ENCODE measurements around the gene ROS1. TPM values are rescaled to one million over a fixed set of nuclear protein-coding genes. Genes with fewer than 3 reads are reported as not detected.
"Not testable (repeated sequence)": the region's sequence is repeated elsewhere in the genome, so short reads cannot be mapped to it uniquely, and the experiment has no call there.

The ROS1 gene
- total RNA-seq, 2 donors from 2014 or later: 0.99 to 1.9 TPM

DNA sequence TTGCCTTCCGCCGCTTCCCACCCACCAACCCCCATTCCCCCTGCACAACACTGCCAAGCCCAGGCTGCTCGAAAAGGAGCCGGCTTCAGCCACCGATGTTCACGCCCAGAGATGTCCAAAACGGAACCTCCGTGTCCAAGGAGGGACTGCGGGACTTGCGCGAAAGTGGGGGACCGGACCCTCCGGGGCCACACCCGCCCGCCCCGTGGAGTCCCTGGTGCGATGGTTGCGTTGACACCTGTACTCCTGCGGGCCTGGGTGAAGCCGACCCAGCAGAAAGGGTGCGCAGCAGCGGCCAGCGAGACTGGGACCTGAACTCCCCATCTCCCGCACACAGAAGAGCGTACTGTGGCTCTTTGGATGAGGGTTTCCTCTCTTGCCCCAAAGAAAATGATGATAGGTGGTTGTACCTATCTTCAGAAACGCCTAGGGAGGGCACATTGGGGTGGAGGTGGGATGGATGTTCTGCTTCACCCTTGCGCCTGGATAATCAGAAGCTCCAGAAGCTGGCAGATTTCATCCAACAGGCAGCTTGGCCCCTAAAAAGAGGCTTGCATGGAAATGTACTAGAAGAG, 162.3 kb downstream of the ROS1 start:
- H3K36me3 ChIP-seq: no peaks in the 10 kb centered on the region
- no peaks in the 10 kb centered on the region for H3K9me3 ChIP-seq
- H3K27me3 ChIP-seq: peaks cover 68% of the 10 kb centered on the region
- no peaks in the 10 kb centered on the region for H3K4me1 ChIP-seq
- no peak overlapping the region for H3K4me3 ChIP-seq
- H3K9ac ChIP-seq (ENCODE audit: low read depth in 2 of 2, low read length in 2 of 2): no peak overlapping the region
- intact Hi-C loops (cut with DNase I): no loop called here
- no peak overlapping the region for H3K27ac ChIP-seq
- DNase-seq: no peak
- TF ChIP-seq, protein P1, sequence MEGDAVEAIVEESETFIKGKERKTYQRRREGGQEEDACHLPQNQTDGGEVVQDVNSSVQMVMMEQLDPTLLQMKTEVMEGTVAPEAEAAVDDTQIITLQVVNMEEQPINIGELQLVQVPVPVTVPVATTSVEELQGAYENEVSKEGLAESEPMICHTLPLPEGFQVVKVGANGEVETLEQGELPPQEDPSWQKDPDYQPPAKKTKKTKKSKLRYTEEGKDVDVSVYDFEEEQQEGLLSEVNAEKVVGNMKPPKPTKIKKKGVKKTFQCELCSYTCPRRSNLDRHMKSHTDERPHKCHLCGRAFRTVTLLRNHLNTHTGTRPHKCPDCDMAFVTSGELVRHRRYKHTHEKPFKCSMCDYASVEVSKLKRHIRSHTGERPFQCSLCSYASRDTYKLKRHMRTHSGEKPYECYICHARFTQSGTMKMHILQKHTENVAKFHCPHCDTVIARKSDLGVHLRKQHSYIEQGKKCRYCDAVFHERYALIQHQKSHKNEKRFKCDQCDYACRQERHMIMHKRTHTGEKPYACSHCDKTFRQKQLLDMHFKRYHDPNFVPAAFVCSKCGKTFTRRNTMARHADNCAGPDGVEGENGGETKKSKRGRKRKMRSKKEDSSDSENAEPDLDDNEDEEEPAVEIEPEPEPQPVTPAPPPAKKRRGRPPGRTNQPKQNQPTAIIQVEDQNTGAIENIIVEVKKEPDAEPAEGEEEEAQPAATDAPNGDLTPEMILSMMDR (IDR thresholded peaks at IDR 0.05): no peak

DNA sequence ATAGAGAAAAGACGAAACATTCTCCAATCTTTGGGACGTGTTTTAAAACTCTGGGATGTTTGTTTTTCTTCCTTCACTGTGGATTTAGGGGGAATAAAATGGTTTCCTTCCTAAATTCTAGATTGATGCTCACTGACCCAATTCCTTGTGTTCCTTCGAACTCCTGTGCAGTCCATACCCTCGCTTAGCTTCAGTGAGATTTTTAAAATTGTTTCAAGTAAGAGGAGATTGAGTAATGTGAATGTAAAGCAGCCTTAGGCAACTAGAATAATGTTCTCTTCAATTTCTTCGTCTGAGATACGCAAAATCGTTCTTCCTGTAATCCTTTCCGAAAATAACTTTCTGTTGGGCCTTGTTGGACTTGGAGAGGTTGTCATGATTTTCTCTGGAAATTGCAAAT, 162.9 kb downstream of the ROS1 start:
- intact Hi-C loops (cut with DNase I): no loop called here
- Histone ChIP-seq H3K9ac (ENCODE audit: low read depth in 2 of 2, low read length in 2 of 2) (no peak overlapping the region), H3K4me1 (no peaks in the 10 kb centered on the region), H3K27me3 (peaks cover 61% of the 10 kb centered on the region), H3K36me3 (no peaks in the 10 kb centered on the region), H3K9me3 (no peaks in the 10 kb centered on the region), H3K4me3 (no peak overlapping the region), H3K27ac (no peak overlapping the region)
- no peak for DNase-seq
- TF ChIP-seq, protein P1 (IDR thresholded peaks at IDR 0.05): no peak

DNA sequence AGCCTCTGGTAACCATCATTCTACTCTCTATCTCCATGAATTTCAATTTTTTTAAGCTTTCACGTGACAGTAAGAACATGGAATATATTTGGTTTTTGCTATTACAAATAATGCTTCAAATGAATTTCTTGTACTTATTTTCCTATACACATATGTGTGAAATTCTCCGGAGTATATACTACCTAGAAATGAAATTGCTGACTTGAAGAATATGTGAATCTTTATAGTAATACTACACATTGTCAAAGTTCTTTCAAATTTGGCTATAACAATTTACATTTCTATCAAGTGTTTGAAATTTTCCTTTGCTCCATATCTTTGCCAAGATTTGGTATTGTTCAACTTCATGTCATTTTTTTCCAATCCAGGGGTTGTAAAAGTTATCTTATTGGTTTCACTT, 172.0 kb downstream of the ROS1 start:
- intact Hi-C loops (cut with DNase I): no loop called here

DNA sequence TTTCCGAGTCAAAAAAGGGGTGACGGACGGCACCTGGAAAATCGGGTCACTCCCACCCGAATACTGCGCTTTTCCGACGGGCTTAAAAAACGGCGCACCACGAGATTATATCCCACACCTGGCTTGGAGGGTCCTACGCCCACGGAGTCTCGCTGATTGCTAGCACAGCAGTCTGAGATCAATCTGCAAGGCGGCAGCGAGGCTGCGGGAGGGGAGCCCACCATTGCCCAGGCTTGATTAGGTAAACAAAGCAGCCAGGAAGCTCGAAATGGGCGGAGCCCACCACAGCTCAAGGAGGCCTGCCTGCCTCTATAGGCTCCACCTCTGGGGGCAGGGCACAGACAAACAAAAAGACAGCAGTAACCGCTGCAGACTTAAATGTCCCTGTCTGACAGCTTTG, 180.8 kb downstream of the ROS1 start:
- intact Hi-C loops (cut with DNase I); H3K27ac ChIP-seq; H3K4me3 ChIP-seq: not testable (repeated sequence)

More for the DNA sequence above, 172.0 kb downstream of the ROS1 start:
- Histone ChIP-seq H3K27ac (no peak overlapping the region), H3K9me3 (no peaks in the 10 kb centered on the region), H3K4me1 (no peaks in the 10 kb centered on the region), H3K9ac (ENCODE audit: low read depth in 2 of 2, low read length in 2 of 2) (no peak overlapping the region), H3K36me3 (no peaks in the 10 kb centered on the region), H3K27me3 (no peaks in the 10 kb centered on the region), H3K4me3 (no peak overlapping the region)
- DNase-seq: no peak
- TF ChIP-seq, protein P1 (IDR thresholded peaks at IDR 0.05): no peak

DNA sequence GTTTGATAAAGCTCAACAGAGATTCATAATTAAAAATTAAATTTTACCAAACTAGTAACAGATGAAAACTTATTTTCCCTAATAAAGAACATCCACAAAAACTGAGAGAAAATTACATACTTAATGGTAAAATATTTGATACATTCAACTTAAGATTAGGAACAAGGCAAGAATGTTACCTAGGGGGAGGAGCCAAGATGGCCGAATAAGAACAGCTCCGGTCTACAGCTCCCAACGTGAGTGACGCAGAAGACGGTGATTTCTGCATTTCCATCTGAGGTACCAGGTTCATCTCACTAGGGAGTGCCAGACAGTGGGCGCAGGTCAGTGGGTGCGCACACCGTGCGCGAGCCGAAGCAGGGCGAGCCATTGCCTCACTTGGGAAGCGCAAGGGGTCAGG, 181.2 kb downstream of the ROS1 start:
- intact Hi-C loops (cut with DNase I); H3K4me1 ChIP-seq; H3K9me3 ChIP-seq: not testable (repeated sequence)

More for the DNA sequence above, 180.8 kb downstream of the ROS1 start:
- H3K9ac ChIP-seq (ENCODE audit: low read depth in 2 of 2, low read length in 2 of 2); DNase-seq; H3K36me3 ChIP-seq; H3K9me3 ChIP-seq; H3K27me3 ChIP-seq; H3K4me1 ChIP-seq: not testable (repeated sequence)

More for the DNA sequence above, 181.2 kb downstream of the ROS1 start:
- H3K27ac ChIP-seq; H3K36me3 ChIP-seq; H3K9ac ChIP-seq (ENCODE audit: low read depth in 2 of 2, low read length in 2 of 2); H3K4me3 ChIP-seq; DNase-seq; H3K27me3 ChIP-seq: not testable (repeated sequence)

Other genes with a start within 250 kb of the ROS1 start
- not detected for gene VGLL2, start 160.4 kb downstream of the ROS1 start, total RNA-seq
- 10 to 100 TPM; 16.3 to 17.2 TPM for gene DCBLD1, start 56.7 kb upstream of the ROS1 start, total RNA-seq
- gene GOPC, start 176.6 kb upstream of the ROS1 start, total RNA-seq: 10 to 100 TPM; 21.0 to 28.4 TPM
- gene NUS1, start 249.5 kb upstream of the ROS1 start, total RNA-seq: 10 to 100 TPM; 30.5 to 33.5 TPM

All from colonic mucosa (tissue), 4 donors.